SU-DHL-6 (cell line): ENCODE measurements around the gene RASGRP2.

ENCODE experiments used
- CTCF ChIP-seq: fragments of 200-600 bp; sonication (generic); IDR thresholded peaks from one replicate; pipeline ENCODE4 v1.5.1; 2017; ENCODE audit warnings: antibody characterized with exemption, mild to moderate bottlenecking, low read length, moderate library complexity; ENCODE audit not compliant: insufficient read depth, poor library complexity, severe bottlenecking
- EZH2phosphoT487 ChIP-seq: fragments of 200-600 bp; sonication (generic), shearing (Covaris generic); conservative IDR thresholded peaks from 2 replicates; pipeline ENCODE4 v1.6.1; 2018; ENCODE audit warnings: mild to moderate bottlenecking, antibody characterized with exemption, low read length, moderate library complexity, mixed read lengths

DNA sequence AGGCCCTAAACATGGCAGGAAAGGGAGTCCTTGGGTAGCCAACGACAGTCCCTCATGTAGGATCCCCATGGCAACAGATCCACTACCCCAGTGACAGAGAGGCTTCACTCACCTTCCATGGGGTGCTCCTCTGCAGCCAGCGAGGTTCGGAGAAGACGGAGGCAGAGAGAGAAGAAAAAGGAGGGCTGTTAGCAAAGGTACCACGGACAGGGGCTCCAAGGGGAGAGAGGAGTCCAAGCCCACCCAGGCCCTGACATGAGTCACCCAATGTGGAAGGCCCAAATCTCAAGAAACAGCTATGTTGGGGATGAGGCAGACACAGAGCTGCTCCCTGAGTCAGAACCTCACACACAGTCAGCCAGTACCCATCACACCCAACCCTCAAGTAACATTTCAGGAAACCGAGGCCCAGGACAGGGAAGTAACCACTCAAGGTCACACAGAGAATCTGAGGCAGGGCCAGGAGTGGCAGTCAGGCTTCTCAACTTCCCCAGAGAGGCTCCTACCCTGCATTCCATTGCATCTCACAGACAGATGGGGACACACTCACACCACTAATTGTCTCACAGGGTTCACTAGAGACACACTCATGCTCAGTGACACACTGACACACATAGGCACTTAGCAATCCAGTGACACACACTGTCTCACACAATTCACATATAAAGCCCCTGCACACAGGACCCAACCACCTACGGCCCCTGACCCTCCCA is 46.1 kb downstream of the RASGRP2 start:
- TF ChIP-seq CTCF, result no peak
- TF ChIP-seq EZH2phosphoT487, result no peak
